Right atrium auricular region (tissue), 2 donors: ENCODE data around the gene CTRB1. TPM values are rescaled to one million over a fixed set of nuclear protein-coding genes. Genes with fewer than 3 reads are reported as not detected.

Experiments
- DNase-seq: peaks from one replicate; pipeline ENCODE4 v3.0.0-alpha.2; 2019; ENCODE audit warnings: low spot score
- H3K27ac ChIP-seq, 2 donors: fragments of 200-600 bp; sonication (generic); 1 replicate in 1 of 2; 2 replicates in 1 of 2; pipeline ENCODE4 v1.5.1; 2016 to 2019
- H3K27me3 ChIP-seq, 2 donors: fragments of 200-600 bp; sonication (generic); one replicate each; pipeline versions ENCODE4 v1.5.1 to v1.6.0; 2017 to 2019
- H3K36me3 ChIP-seq: fragments of 200-600 bp; sonication (generic); one replicate; pipeline ENCODE4 v1.5.1; 2016
- H3K4me1 ChIP-seq, 2 donors: fragments of 200-600 bp; sonication (generic); one replicate each; pipeline versions ENCODE4 v1.5.1 to v1.6.0; 2017 to 2019
- H3K4me3 ChIP-seq, 2 donors: fragments of 200-600 bp; sonication (generic); 1 replicate in 1 of 2; 2 replicates in 1 of 2; pipeline ENCODE4 v1.5.1; 2017 to 2019; ENCODE audit warnings: mild to moderate bottlenecking in 1 of 2, moderate library complexity in 1 of 2
- H3K9me3 ChIP-seq, 2 donors: fragments of 200-600 bp; sonication (generic); one replicate each; pipeline ENCODE4 v1.5.1; 2019
- total RNA-seq, 2 donors: library from RNA; depleted of rRNA; stranded (reverse); fragments of >200 nt; gene quantifications; one replicate each; pipeline ENCODE4 v1.1.0, GENCODE V29; 2016
- TF ChIP-seq, protein P1 (sequence below), 2 donors: fragments of 200-600 bp; sonication (generic); IDR thresholded peaks; one replicate each; pipeline ENCODE4 v1.5.1; 2019; ENCODE audit warnings: antibody characterized with exemption in 2 of 2

Gene CTRB1
- total RNA-seq, 2 donors from 2014 or later, result not detected

DNA sequence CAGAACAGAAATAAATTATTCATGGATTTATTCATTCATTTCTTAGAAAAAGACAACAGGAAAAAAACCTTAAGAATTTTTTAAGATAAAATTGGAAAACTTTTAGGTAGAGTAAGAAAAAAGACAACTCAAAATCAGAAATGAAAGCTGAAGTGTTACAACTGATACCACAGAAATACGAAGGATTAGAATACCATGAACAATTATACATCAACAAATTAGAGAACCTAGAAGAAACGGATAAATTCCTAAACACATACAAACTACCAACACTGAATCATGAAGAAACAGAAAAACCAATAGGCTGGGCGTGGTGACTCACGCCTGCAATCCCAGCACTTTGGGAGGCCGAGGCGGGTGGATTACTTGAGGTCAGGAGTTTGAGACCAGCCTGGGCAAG is 39.6 kb upstream of the CTRB1 start:
- Histone ChIP-seq H3K27me3 (no peaks in the 10 kb centered on the region), H3K9me3 (peaks cover 7 to 21% of the 10 kb centered on the region in 2 donors), H3K27ac (no peak overlapping the region), H3K4me1 (no peaks in the 10 kb centered on the region), H3K4me3 (no peak overlapping the region), H3K36me3 (no peaks in the 10 kb centered on the region)
- no peak for DNase-seq
- TF ChIP-seq, protein P1, sequence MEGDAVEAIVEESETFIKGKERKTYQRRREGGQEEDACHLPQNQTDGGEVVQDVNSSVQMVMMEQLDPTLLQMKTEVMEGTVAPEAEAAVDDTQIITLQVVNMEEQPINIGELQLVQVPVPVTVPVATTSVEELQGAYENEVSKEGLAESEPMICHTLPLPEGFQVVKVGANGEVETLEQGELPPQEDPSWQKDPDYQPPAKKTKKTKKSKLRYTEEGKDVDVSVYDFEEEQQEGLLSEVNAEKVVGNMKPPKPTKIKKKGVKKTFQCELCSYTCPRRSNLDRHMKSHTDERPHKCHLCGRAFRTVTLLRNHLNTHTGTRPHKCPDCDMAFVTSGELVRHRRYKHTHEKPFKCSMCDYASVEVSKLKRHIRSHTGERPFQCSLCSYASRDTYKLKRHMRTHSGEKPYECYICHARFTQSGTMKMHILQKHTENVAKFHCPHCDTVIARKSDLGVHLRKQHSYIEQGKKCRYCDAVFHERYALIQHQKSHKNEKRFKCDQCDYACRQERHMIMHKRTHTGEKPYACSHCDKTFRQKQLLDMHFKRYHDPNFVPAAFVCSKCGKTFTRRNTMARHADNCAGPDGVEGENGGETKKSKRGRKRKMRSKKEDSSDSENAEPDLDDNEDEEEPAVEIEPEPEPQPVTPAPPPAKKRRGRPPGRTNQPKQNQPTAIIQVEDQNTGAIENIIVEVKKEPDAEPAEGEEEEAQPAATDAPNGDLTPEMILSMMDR (IDR thresholded peaks at IDR 0.05), result no peak

DNA sequence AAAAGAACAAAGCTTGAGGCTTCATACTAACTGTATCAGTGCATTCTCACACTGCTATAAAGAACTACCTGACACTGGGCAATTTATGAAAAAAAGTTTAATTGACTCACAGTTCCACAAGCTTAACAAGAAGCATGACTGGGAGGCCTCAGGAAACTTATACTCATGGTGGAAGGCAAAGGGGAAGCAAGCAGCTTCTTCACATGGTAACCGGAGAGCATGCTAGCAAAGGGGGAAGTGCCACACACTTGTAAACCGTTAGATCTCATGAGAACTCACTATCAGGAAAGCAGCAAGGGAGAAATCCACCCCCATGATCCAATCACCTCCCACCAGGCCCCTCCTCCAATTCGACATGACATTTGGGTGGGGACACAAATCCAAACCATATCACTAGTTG is 37.2 kb upstream of the CTRB1 start:
- H3K27ac ChIP-seq, result no peak overlapping the region
- H3K4me3 ChIP-seq, result no peak overlapping the region
- DNase-seq, result no peak
- no peaks in the 10 kb centered on the region for H3K4me1 ChIP-seq
- no peaks in the 10 kb centered on the region for H3K36me3 ChIP-seq
- TF ChIP-seq, protein P1 (IDR thresholded peaks at IDR 0.05), result no peak
- no peaks in the 10 kb centered on the region for H3K27me3 ChIP-seq
- H3K9me3 ChIP-seq, result peaks cover 4 to 11% of the 10 kb centered on the region in 2 donors

- DNase-seq, result no peak
- TF ChIP-seq, protein P1 (IDR thresholded peaks at IDR 0.05), result no peak
- Histone ChIP-seq H3K4me1 (no peaks in the 10 kb centered on the region), H3K36me3 (no peaks in the 10 kb centered on the region), H3K27ac (no peak overlapping the region), H3K9me3 (no peaks in the 10 kb centered on the region), H3K4me3 (no peak overlapping the region), H3K27me3 (no peaks in the 10 kb centered on the region)
Measured at GRCh38 chr16:75188832-75189477, 29.8 kb upstream of the CTRB1 start.

DNA sequence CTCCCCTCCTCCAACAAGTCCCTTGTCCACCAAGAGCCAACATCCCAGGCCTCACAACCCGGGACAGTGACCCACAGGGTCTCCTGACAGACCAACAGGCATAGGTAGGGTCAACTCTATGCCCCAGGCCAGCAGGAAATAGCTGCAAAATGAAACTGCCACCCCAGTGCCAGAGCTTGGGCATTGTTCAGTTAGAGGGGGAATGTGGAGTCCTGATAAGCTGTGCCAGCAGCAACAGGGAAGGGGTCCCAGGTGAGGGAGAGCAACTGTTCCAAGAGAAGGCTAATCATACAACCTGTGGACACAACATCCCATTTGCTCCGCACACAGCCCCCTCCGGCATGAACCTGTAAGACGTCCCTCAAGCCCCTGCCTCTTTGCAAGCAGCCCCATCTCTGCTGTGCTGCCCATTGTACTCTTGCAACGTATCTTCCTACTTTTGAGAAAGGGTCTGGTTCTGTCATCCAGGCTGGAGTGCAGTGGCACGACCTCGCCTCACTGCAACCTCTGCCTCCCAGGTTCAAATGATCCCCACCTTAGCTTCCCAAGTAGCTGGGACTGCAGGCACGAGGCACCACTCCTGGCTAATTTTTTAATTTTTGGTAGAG is 29.0 kb upstream of the CTRB1 start:
- TF ChIP-seq, protein P1 (IDR thresholded peaks at IDR 0.05), result no peak
- no peak for DNase-seq
- Histone ChIP-seq H3K36me3 (no peaks in the 10 kb centered on the region), H3K4me3 (no peak overlapping the region), H3K27ac (no peak overlapping the region), H3K9me3 (no peaks in the 10 kb centered on the region), H3K4me1 (no peaks in the 10 kb centered on the region), H3K27me3 (no peaks in the 10 kb centered on the region)

DNA sequence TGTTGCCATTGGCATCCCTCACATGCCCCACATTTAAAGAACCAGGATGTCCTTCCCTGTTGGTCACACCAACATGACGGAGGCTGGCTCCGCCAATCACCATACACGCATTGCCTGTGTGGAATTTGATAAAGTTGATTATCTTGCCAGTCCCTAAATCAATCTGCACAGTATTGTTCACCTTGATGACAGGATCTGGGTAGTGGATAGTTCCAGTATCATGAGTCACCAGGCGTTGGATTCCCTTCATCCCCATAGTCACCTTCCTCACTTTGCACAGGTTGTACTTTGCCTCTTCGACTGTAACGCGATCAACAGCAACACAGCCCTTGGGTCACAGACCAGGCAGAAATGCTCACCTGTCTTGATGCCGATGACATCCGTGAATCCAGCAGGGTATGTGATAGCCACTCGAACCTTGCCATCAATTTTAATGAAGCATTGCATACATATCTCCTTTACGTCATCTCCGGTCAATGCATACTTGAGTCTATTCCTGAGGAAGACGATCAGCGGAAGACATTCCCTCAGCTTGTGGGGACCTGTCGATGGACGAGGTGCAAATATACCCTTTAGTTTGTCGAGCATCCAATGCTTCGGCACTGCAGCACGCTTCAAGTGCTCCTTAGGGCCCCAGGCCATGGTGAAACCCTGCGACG is 26.1 kb upstream of the CTRB1 start:
- Histone ChIP-seq H3K36me3 (no peaks in the 10 kb centered on the region), H3K9me3 (no peaks in the 10 kb centered on the region), H3K4me1 (no peaks in the 10 kb centered on the region), H3K27me3 (no peaks in the 10 kb centered on the region), H3K4me3 (no peak overlapping the region), H3K27ac (no peak overlapping the region)
- TF ChIP-seq, protein P1 (IDR thresholded peaks at IDR 0.05), result no peak
- DNase-seq, result no peak
